Tibial artery (tissue), 4 donors: ENCODE measurements around the gene TM9SF4.
A peak's percentile ranks its signal among the peaks of the same experiment; 100 is the strongest.
"Not testable (repeated sequence)": the region's sequence is repeated elsewhere in the genome, so short reads cannot be mapped to it uniquely, and the experiment has no call there.

ENCODE experiments used
- DNase-seq, 2 donors: peaks; one replicate each; pipeline ENCODE4 v3.0.0-alpha.2; 2019
- H3K27ac ChIP-seq, 2 donors: fragments of 200-600 bp; sonication (generic) in 1 of 2; 1 replicate in 1 of 2; 2 replicates in 1 of 2; pipeline ENCODE4 v1.5.1; 2018 to 2019; ENCODE audit warnings: mild to moderate bottlenecking in 1 of 2
- H3K27me3 ChIP-seq, 2 donors: fragments of 200-600 bp; sonication (generic) in 1 of 2; one replicate each; pipeline versions ENCODE4 v1.5.1 to v1.6.0; 2016 to 2019
- H3K36me3 ChIP-seq, 3 donors: fragments of 200-600 bp; sonication (generic) in 2 of 3; one replicate each; pipeline ENCODE4 v1.5.1; 2016 to 2019; ENCODE audit warnings: mild to moderate bottlenecking in 2 of 3
- H3K4me1 ChIP-seq, 4 donors: fragments of 200-600 bp; sonication (generic) in 2 of 4; 1 replicate in 3 of 4; 2 replicates in 1 of 4; pipeline ENCODE4 v1.5.1; 2016 to 2019
- H3K4me3 ChIP-seq, 2 donors: fragments of 200-600 bp; sonication (generic) in 1 of 2; 1 replicate in 1 of 2; 2 replicates in 1 of 2; pipeline ENCODE4 v1.5.1; 2018 to 2019; ENCODE audit warnings: mild to moderate bottlenecking in 2 of 2
- H3K9me3 ChIP-seq, 3 donors: fragments of 200-600 bp; sonication (generic) in 1 of 3; one replicate each; pipeline ENCODE4 v1.5.1; 2016 to 2019
- intact Hi-C: fragments of 100-400 bp; cut with DNase I; formaldehyde crosslinking; loops from one replicate; pipeline ENCODE4 v1.15.0; 2023; ENCODE audit warnings: low total_unique reads
- TF ChIP-seq, protein P1 (sequence below), 2 experiments: fragments of 200-600 bp in 1 of 2; fragments of 450-650 bp in 1 of 2; IDR thresholded peaks; one replicate each; pipeline ENCODE4 v1.5.1; 2017 to 2019; ENCODE audit warnings: antibody characterized with exemption in 2 of 2, mild to moderate bottlenecking in 1 of 2, moderate library complexity in 1 of 2

Gene TM9SF4

DNA sequence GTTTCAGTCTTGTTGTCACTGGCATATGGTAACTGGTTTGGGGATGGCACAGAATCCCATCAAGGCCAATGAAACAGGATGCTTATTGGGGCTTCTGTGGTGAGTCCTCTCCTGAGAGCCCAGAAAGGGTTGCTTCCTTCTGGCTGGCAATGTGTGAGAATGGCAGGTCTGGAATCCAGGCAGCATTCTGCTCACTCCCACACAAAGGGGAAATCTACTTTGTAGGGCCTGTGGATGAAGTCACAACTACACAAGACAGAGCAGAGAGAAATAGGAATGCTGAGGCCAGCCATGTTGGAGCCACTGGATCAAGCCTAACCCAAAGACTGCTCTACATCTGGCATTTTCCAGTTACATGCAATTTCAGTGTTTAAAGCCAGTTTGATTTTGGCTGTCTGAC, 82.4 kb downstream of the TM9SF4 start:
- no peak overlapping the region for H3K27ac ChIP-seq
- TF ChIP-seq, protein P1, sequence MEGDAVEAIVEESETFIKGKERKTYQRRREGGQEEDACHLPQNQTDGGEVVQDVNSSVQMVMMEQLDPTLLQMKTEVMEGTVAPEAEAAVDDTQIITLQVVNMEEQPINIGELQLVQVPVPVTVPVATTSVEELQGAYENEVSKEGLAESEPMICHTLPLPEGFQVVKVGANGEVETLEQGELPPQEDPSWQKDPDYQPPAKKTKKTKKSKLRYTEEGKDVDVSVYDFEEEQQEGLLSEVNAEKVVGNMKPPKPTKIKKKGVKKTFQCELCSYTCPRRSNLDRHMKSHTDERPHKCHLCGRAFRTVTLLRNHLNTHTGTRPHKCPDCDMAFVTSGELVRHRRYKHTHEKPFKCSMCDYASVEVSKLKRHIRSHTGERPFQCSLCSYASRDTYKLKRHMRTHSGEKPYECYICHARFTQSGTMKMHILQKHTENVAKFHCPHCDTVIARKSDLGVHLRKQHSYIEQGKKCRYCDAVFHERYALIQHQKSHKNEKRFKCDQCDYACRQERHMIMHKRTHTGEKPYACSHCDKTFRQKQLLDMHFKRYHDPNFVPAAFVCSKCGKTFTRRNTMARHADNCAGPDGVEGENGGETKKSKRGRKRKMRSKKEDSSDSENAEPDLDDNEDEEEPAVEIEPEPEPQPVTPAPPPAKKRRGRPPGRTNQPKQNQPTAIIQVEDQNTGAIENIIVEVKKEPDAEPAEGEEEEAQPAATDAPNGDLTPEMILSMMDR (IDR thresholded peaks at IDR 0.05), result no peak
- peaks cover 16 to 22% (median 19%) of the 10 kb centered on the region in 3 donors for H3K36me3 ChIP-seq
- DNase-seq, result peak in 1 of 2 donors; percentile 10
- peaks cover 0 to 29% (median 16%) of the 10 kb centered on the region in 4 donors for H3K4me1 ChIP-seq
- intact Hi-C loops, result no loop called here
- H3K9me3 ChIP-seq, result no peaks in the 10 kb centered on the region
- H3K27me3 ChIP-seq, result no peaks in the 10 kb centered on the region
- no peak overlapping the region for H3K4me3 ChIP-seq

DNA sequence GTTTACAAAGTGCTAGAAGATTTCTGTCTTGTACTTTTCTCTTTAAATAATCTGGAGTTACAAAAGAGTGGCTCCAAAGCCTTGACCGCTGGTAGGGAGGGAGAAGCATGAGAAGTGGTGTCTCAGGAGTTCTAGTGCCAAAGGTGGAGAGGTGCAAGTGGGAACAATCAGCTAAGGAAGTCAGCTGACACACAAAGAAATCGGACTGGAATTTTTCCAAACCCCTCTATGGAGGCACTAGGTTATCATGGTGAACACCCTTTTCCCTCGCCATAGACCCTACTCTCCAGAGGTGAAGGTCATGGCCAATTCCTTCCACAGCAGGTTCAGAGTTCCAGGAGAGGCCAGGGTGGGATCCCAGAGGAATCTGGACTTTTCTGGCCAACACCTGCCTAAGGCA, 83.2 kb downstream of the TM9SF4 start:
- TF ChIP-seq, protein P1 (IDR thresholded peaks at IDR 0.05), result no peak
- H3K9me3 ChIP-seq, result no peaks in the 10 kb centered on the region
- H3K4me3 ChIP-seq, result no peak overlapping the region
- H3K27me3 ChIP-seq, result no peaks in the 10 kb centered on the region
- H3K4me1 ChIP-seq, result peaks cover 0 to 29% (median 16%) of the 10 kb centered on the region in 4 donors
- H3K36me3 ChIP-seq, result peaks cover 22 to 31% (median 28%) of the 10 kb centered on the region in 3 donors
- DNase-seq, result peak in 1 of 2 donors; percentile 11
- intact Hi-C loops, result no loop called here
- no peak overlapping the region for H3K27ac ChIP-seq

DNA sequence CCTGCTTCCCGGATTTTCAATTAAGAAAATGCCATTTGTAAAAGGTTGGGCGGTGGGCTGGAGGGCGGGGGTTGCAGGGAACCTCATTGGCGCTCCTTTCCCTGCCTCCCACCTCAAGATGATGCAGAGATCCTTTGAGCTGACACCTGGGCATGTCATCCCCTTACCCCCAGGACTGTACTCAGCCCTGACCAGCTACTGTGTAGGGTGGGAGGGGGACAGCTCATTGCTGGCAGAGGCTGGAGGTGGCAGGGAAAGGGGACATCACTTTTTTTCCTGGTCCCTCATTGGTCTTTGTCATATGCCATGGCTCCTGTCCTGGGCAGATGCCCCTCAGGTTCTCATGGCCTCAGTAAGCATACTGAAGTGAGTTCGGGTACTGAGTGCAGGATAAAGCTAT, 83.8 kb downstream of the TM9SF4 start:
- intact Hi-C loops, H3K27ac ChIP-seq, H3K4me3 ChIP-seq, H3K27me3 ChIP-seq, H3K9me3 ChIP-seq: not testable (repeated sequence)
- Histone ChIP-seq H3K4me1 (peaks cover 0 to 24% (median 14%) of the 10 kb centered on the region in 4 donors), H3K36me3 (peaks cover 29 to 35% (median 31%) of the 10 kb centered on the region in 3 donors)
- DNase-seq, result peak in 1 of 2 donors; percentile 27

DNA sequence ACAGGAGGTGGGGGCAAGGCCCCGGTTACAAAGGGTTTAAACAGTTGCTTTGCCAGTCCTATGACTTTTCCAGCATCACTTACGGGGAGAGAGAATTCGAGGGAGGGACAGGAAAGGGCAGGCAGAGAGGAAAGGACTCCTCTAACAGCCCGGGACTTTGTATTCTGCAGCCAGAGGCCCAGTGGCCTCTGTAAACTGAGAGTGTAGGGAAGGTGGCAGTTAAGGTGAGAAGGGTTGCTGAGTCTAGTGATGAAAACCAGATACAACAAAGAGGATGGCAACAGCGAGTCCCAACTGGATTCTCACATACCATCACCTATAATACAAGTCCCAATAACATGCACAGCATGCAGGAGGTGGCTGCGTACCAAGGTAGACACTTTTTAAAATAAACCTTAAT, 84.5 kb downstream of the TM9SF4 start:
- Histone ChIP-seq H3K36me3 (peaks cover 35 to 42% (median 36%) of the 10 kb centered on the region in 3 donors), H3K9me3 (no peaks in the 10 kb centered on the region), H3K4me3 (no peak overlapping the region), H3K27ac (no peak overlapping the region), H3K27me3 (no peaks in the 10 kb centered on the region), H3K4me1 (peaks cover 0 to 17% (median 10%) of the 10 kb centered on the region in 4 donors)
- intact Hi-C loops, result no loop called here
- peak in 1 of 2 donors; percentile 10 for DNase-seq
- TF ChIP-seq, protein P1 (IDR thresholded peaks at IDR 0.05), result no peak

DNA sequence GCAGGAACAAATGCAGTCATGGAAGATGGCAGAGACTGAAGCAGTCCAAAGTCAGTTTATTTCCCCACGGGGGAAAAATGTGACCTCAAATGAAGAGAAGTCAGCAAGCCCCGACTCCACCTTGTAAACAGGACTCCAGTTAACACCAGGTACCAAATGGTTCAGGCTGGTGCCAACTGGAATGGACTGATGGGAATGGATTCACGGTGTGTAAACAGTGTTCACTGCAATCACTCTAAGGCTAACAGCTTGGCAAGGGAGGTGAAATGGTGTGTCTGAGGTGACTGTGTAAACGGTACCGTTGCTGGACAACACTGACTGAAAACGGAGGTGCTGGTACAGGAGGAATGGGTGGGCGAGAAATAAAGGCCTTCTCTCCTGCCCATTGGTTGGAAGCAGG, 86.1 kb downstream of the TM9SF4 start:
- TF ChIP-seq, protein P1 (IDR thresholded peaks at IDR 0.05), result no peak
- no peak overlapping the region for H3K4me3 ChIP-seq
- H3K27ac ChIP-seq, result no peak overlapping the region
- DNase-seq, result no peak
- H3K9me3 ChIP-seq, result no peaks in the 10 kb centered on the region
- no peaks in the 10 kb centered on the region for H3K27me3 ChIP-seq
- intact Hi-C loops, result no loop called here
- H3K4me1 ChIP-seq, result peaks cover 0 to 6% (median 2%) of the 10 kb centered on the region in 4 donors
- peaks cover 38 to 58% (median 49%) of the 10 kb centered on the region in 3 donors for H3K36me3 ChIP-seq

DNA sequence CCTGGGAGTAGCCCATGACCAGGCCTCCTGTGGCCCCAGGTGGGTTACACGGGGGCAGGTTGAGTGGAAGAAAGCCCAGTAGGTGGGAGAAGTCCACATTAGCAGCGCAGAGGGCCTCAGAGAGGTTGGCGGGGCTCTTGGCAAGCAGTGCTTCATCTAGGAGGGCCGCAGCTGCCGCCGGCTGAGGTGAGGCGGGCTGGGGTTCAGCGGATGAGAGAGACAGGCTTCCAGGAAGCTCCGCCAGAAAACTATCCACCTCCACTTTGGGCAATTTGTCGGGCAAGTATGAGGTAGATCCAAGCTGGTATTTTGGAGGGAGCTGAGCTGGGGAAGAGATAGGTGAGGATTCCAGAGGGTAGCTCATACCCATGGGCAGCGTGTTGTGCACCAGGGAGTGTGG, 87.1 kb downstream of the TM9SF4 start:
- H3K9me3 ChIP-seq, H3K4me1 ChIP-seq, H3K4me3 ChIP-seq, H3K27ac ChIP-seq, intact Hi-C loops, H3K27me3 ChIP-seq, DNase-seq: not testable (repeated sequence)
- H3K36me3 ChIP-seq, result peaks cover 38 to 68% (median 59%) of the 10 kb centered on the region in 3 donors

DNA sequence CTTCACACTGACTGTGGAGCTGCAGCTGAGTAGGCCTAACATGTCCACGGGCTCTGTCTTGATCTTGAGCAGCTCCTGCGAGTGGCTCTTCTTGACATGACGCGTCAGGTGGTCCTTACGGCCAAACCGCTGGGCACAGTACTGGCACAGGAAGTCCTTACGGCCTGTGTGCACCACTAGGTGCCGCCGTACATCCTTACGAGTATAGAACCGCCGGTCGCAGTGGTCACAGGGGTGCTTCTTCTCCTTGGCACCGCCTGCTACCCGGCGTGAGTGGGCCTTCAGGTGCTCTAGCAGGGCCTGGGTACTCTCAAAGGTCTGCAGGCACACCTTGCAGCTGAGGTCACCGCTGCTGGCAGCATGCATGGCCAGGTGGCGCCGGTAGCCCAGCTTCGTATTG, 87.6 kb downstream of the TM9SF4 start:
- H3K27me3 ChIP-seq, H3K4me3 ChIP-seq, H3K9me3 ChIP-seq, intact Hi-C loops, H3K27ac ChIP-seq, H3K4me1 ChIP-seq, DNase-seq: not testable (repeated sequence)
- H3K36me3 ChIP-seq, result peaks cover 38 to 73% (median 64%) of the 10 kb centered on the region in 3 donors
